HG03565 (cell line): Measurements from ENCODE around the gene STK11IP.

Experiments
- ATAC-seq: cut with Tn5 transposase; IDR thresholded peaks from one replicate; pipeline ENCODE4 v1.9.1; 2021; ENCODE audit warnings: mild to moderate bottlenecking, moderate library complexity; ENCODE audit not compliant: unreplicated experiment

The STK11IP gene

GRCh38 chr2:219631406-219631891, 33.8 kb downstream of the STK11IP start:
- ATAC-seq, result no peak

- ATAC-seq, result no peak
Measured at GRCh38 chr2:219631904-219632759, 34.5 kb downstream of the STK11IP start.

GRCh38 chr2:219632760-219633105, 35.1 kb downstream of the STK11IP start:
- ATAC-seq, result no peak

- ATAC-seq, result no peak
Measured at GRCh38 chr2:219633276-219634065, 35.8 kb downstream of the STK11IP start.

GRCh38 chr2:219634171-219634940, 36.7 kb downstream of the STK11IP start:
- ATAC-seq, result no peak

GRCh38 chr2:219634951-219635751, 37.5 kb downstream of the STK11IP start:
- ATAC-seq, result no peak

- no peak for ATAC-seq
Measured at GRCh38 chr2:219636144-219636915, 38.7 kb downstream of the STK11IP start.

- no peak for ATAC-seq
Measured at GRCh38 chr2:219636941-219637841, 39.5 kb downstream of the STK11IP start.

- ATAC-seq, result no peak
Measured at GRCh38 chr2:219637842-219638185, 40.2 kb downstream of the STK11IP start.

GRCh38 chr2:219638217-219638947, 40.7 kb downstream of the STK11IP start:
- no peak for ATAC-seq

- ATAC-seq, result no peak
Measured at GRCh38 chr2:219638948-219639755, 41.5 kb downstream of the STK11IP start.

- no peak for ATAC-seq
Measured at GRCh38 chr2:219641390-219642068, 43.9 kb downstream of the STK11IP start.

- ATAC-seq, result no peak
Measured at GRCh38 chr2:219642069-219642454, 44.4 kb downstream of the STK11IP start.

- peak; percentile 98 for ATAC-seq
Measured at GRCh38 chr2:219642465-219643083, 44.9 kb downstream of the STK11IP start.

GRCh38 chr2:219643084-219643473, 45.4 kb downstream of the STK11IP start:
- no peak for ATAC-seq

GRCh38 chr2:219643788-219644398, 46.2 kb downstream of the STK11IP start:
- no peak for ATAC-seq
